Measurements from ENCODE around the gene CRX. TPM values are rescaled to one million over a fixed set of nuclear protein-coding genes. Genes with fewer than 3 reads are reported as not detected.

Gene CRX
- not detected in 2 replicates for total RNA-seq

DNA sequence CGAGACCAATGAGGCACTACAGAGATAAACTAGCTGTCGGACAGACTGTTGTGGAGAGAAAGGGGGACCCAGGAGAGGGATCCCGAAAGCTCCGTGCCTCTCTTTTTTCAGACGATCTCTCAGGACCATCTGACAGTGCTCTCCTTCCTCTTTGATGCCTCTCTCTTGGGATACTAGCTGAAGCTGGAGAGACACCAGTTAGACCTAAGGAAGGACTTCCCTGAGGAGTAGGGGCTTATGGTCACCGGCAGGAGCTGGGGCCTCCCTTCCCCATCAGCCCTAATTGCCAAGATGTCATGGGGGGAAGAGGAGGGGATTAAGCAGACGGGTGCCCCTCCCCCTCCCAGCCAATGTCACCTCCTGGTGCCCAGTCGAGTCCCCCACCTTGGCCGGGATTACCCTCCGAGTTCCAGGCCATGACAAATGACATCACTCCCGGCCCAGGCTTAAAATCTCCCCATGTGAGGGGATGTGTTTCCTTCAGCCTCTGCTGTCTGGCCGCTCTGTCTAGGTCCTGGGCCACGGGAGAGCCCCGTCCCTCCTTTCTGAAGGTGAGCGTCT is at the start of gene CRX:
TSS of gene CRX (plus strand) at position 478 of the 561 bp plus-strand sequence. CDS start 12,507 bp downstream, outside the sequence.

GRCh38 chr19:47778049-47778953 is 43.4 kb upstream of the CRX start, which contains the start of gene SELENOW:
Gene SELENOW, plus strand, starts transcription at chr19:47778703. Its CDS starts 83 bp downstream, at chr19:47778786.

GRCh38 chr19:47804451-47804850 is 17.3 kb upstream of the CRX start, which contains the start of gene TPRX1:
Gene TPRX1, minus strand, starts transcription at chr19:47804551. Its CDS starts 12 bp downstream, at chr19:47804539.

DNA sequence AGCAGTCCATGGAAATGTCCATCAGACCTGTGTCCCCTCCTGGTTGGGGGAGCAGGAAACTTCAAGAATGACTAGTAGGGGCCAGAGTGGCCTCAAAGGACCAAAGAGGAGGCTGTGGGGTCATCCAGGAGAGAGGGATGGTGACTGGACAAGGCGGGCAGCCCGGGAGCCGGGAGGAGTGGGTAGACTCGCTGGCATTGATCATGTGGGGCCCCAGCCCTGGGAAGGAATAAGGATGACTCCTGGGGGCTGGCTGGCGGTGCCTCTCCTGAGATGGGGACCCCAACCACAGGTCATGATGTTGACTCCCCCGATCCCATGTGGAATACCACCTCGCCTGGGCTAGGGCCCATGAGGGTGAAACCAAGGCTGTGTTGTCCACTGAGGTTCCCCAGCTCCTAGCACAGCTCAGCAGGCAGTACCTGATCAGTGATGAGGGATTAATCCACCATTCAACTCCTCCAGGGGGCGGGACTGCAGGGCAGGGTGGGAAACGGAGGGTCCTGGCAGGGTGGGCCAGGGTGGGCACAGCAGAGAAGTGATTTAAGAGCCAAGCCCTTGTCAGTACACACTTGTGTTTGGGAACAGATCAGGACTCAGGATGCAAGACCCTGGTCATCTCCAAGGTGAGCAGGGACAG is 37.0 kb downstream of the CRX start, which contains the start of gene TPRX2:
TSS of gene TPRX2 (plus strand) at position 590 of the 640 bp plus-strand sequence. CDS start at position 602, 12 bp downstream.

GRCh38 chr19:47886010-47886559 is 64.3 kb downstream of the CRX start, which contains the start of gene SULT2A1:
Gene SULT2A1, minus strand, starts transcription at chr19:47886315. Its CDS starts 58 bp downstream, at chr19:47886257.

Small RNAs within 50 kb of the gene (small RNA-seq; reads per million reads assigned to genes)
- gene AC008745.1 = not detected

Other genes with a start within 250 kb of the CRX start
- under 0.01 TPM in 2 replicates for gene ZNF541, start 248.8 kb upstream of the CRX start, total RNA-seq
- 2.9 and 3.1 TPM in 2 replicates for gene BICRA, start 212.8 kb upstream of the CRX start, total RNA-seq
- 123 and 126 TPM in 2 replicates for gene EHD2, start 108.5 kb upstream of the CRX start, total RNA-seq
- gene NOP53, start 76.4 kb upstream of the CRX start, total RNA-seq = 36.0 and 42.8 TPM in 2 replicates
- 153 and 164 TPM in 2 replicates for gene SELENOW, start 43.2 kb upstream of the CRX start, total RNA-seq
- gene TPRX1, start 17.4 kb upstream of the CRX start, total RNA-seq = not detected in 2 replicates
- not detected in 2 replicates for gene TPRX2, start 37.3 kb downstream of the CRX start, total RNA-seq
- gene SULT2A1, start 64.4 kb downstream of the CRX start, total RNA-seq = not detected in 2 replicates
- not detected in 2 replicates for gene BSPH1, start 170.2 kb downstream of the CRX start, total RNA-seq
- not detected in 2 replicates for gene ELSPBP1, start 172.7 kb downstream of the CRX start, total RNA-seq
- gene CABP5, start 222.1 kb downstream of the CRX start, total RNA-seq = not detected in 2 replicates

Measured in subcutaneous preadipocyte (primary cell).